ENCODE results near the gene MEGF9. TPM values are rescaled to one million over a fixed set of nuclear protein-coding genes. Genes with fewer than 3 reads are reported as not detected.

MEGF9 gene
- total RNA-seq, 3 donors from 2014 or later, result 22.0 to 30.3 (median 27.2) TPM

- Histone ChIP-seq H3K9me3 (no peaks in the 10 kb centered on the region), H3K4me3 (no peak overlapping the region), H3K36me3 (no peaks in the 10 kb centered on the region), H3K4me1 (no peaks in the 10 kb centered on the region), H3K27ac (no peak overlapping the region), H3K27me3 (no peaks in the 10 kb centered on the region)
- no peak for TF ChIP-seq CTCF (IDR thresholded peaks at IDR 0.05)
- TF ChIP-seq POLR2AphosphoS5 (IDR thresholded peaks at IDR 0.05), result no peak
- no peak for TF ChIP-seq POLR2A (IDR thresholded peaks at IDR 0.05)
- intact Hi-C loops (cut with DNase I; ENCODE audit: low total_unique reads), result no loop called here
- DNase-seq (ENCODE audit: low spot score in 2 of 2), result no peak
These were observed 89.0 kb downstream of the MEGF9 start for GRCh38 chr9:120625222-120625621.

GRCh38 chr9:120622790-120623189 is 91.5 kb downstream of the MEGF9 start:
- no peaks in the 10 kb centered on the region for H3K36me3 ChIP-seq
- H3K27ac ChIP-seq, result no peak overlapping the region
- intact Hi-C loops (cut with DNase I; ENCODE audit: low total_unique reads), result no loop called here
- no peak for DNase-seq (ENCODE audit: low spot score in 2 of 2)
- TF ChIP-seq CTCF (IDR thresholded peaks at IDR 0.05) (no peak), POLR2A (IDR thresholded peaks at IDR 0.05) (no peak), POLR2AphosphoS5 (IDR thresholded peaks at IDR 0.05) (no peak)
- H3K4me1 ChIP-seq, result no peaks in the 10 kb centered on the region
- no peaks in the 10 kb centered on the region for H3K9me3 ChIP-seq
- H3K4me3 ChIP-seq, result no peak overlapping the region
- no peaks in the 10 kb centered on the region for H3K27me3 ChIP-seq

- H3K36me3 ChIP-seq, result no peaks in the 10 kb centered on the region
- no peaks in the 10 kb centered on the region for H3K9me3 ChIP-seq
- intact Hi-C loops (cut with DNase I; ENCODE audit: low total_unique reads), result no loop called here
- H3K27ac ChIP-seq, result no peak overlapping the region
- H3K27me3 ChIP-seq, result no peaks in the 10 kb centered on the region
- no peak for TF ChIP-seq POLR2AphosphoS5 (IDR thresholded peaks at IDR 0.05)
- no peak for TF ChIP-seq POLR2A (IDR thresholded peaks at IDR 0.05)
- TF ChIP-seq CTCF (IDR thresholded peaks at IDR 0.05), result no peak
- DNase-seq (ENCODE audit: low spot score in 2 of 2), result no peak
- H3K4me3 ChIP-seq, result no peak overlapping the region
- H3K4me1 ChIP-seq, result no peaks in the 10 kb centered on the region
These were observed 92.3 kb downstream of the MEGF9 start for GRCh38 chr9:120621941-120622340.

GRCh38 chr9:120619751-120620655 is 94.3 kb downstream of the MEGF9 start:
- no peaks in the 10 kb centered on the region for H3K36me3 ChIP-seq
- H3K4me1 ChIP-seq, result no peaks in the 10 kb centered on the region
- no peak overlapping the region for H3K4me3 ChIP-seq
- TF ChIP-seq POLR2A (IDR thresholded peaks at IDR 0.05) (no peak), CTCF (IDR thresholded peaks at IDR 0.05) (peak; percentile 53 to 82 (median 80))
- peak in 1 of 2 donors; percentile 43 for DNase-seq (ENCODE audit: low spot score in 2 of 2)
- no peak overlapping the region for H3K27ac ChIP-seq
- intact Hi-C loops (cut with DNase I; ENCODE audit: low total_unique reads), result no loop called here
- no peaks in the 10 kb centered on the region for H3K9me3 ChIP-seq
- no peaks in the 10 kb centered on the region for H3K27me3 ChIP-seq
